Naive B cell (primary cell): Measurements from ENCODE around the gene LYPD4. TPM values are rescaled to one million over a fixed set of nuclear protein-coding genes. Genes with fewer than 3 reads are reported as not detected.

Experiments
- ATAC-seq, 2 donors: fragments of 150-1000 bp; cut with Tn5 transposase; 2 replicates each; pipeline ENCODE4 v1.10.0; 2021; ENCODE audit warnings: low read depth in 2 of 2, mild to moderate bottlenecking in 2 of 2, moderate library complexity in 2 of 2
- DNase-seq: peaks from one replicate; pipeline ENCODE4 v3.0.0; 2022
- H3K27ac Mint-ChIP-seq, 6 donors: one replicate each; pipeline ENCODE4 v1.8.0; 2020 to 2022; ENCODE audit warnings: mild to moderate bottlenecking in 6 of 6, mixed read lengths in 6 of 6, moderate library complexity in 5 of 6, inconsistent platforms in 2 of 6
- H3K27me3 Mint-ChIP-seq, 3 donors: one replicate each; pipeline ENCODE4 v1.8.0; 2021 to 2022; ENCODE audit warnings: mixed read lengths in 3 of 3, mild to moderate bottlenecking in 1 of 3
- H3K36me3 Mint-ChIP-seq, 2 donors: one replicate each; pipeline ENCODE4 v1.8.0; 2020 to 2022; ENCODE audit warnings: mixed read lengths in 2 of 2, inconsistent platforms in 1 of 2, mild to moderate bottlenecking in 1 of 2
- H3K4me1 Mint-ChIP-seq, 3 donors: one replicate each; pipeline ENCODE4 v1.8.0; 2020 to 2022; ENCODE audit warnings: mixed read lengths in 3 of 3, inconsistent platforms in 1 of 3, mild to moderate bottlenecking in 1 of 3, moderate library complexity in 1 of 3
- H3K4me3 Mint-ChIP-seq, 8 donors: one replicate each; pipeline ENCODE4 v1.8.0; 2020 to 2022; ENCODE audit warnings: mild to moderate bottlenecking in 8 of 8, mixed read lengths in 8 of 8, moderate library complexity in 8 of 8, inconsistent platforms in 2 of 8
- H3K9me3 Mint-ChIP-seq, 7 donors: one replicate each; pipeline ENCODE4 v1.8.0; 2020 to 2022; ENCODE audit warnings: mixed read lengths in 7 of 7, mild to moderate bottlenecking in 5 of 7, inconsistent platforms in 2 of 7, moderate library complexity in 1 of 7
- polyA plus RNA-seq, 6 donors: library from polyadenylated mRNA; unstranded; fragments of 300-500 nt; fragmentation: Illumina TruSeq; gene quantifications; one replicate each; pipeline ENCODE4 v1.2.3, GENCODE V29; 2021; ENCODE audit warnings: low read depth in 6 of 6

The LYPD4 gene
- polyA plus RNA-seq: not detected

DNA sequence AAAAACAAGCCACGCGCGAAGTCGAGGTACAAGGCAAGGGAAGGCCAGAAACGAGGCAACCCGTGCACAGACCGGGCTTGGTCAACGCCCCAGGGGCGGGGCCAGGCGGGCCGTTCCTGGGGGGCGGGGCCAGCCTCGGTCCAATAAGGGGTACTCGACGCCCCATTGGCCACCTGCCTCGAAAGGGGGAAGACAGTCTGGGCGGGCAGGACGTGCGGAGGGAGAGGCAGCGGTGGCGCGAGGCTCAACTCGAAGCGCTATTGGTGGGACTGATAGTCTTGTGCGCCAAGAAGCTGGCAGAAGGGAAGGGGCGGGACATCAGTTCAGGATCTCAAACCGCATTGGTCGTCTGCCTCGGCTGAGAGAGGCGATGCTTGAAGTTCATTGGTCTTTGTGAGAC, at the start of gene LYPD4:
Gene LYPD4, minus strand, starts transcription at position 83 of the 400 bp plus-strand sequence. CDS start 5,398 bp downstream, outside the sequence.
- peak within 1 kb of the TSS in 1 of 8 donors; percentile 44 for H3K4me3 Mint-ChIP-seq
- peak within 1 kb of the TSS in 1 of 6 donors; percentile 70 for H3K27ac Mint-ChIP-seq
- H3K9me3 Mint-ChIP-seq: peaks cover 0 to 9% (median 2%) of the 10 kb centered on the region in 7 donors
- ATAC-seq: no peak
- peaks cover 0 to 12% of the 10 kb centered on the region in 2 donors for H3K36me3 Mint-ChIP-seq
- no peak for DNase-seq
- H3K27me3 Mint-ChIP-seq: peaks cover 4 to 20% (median 20%) of the 10 kb centered on the region in 3 donors
- H3K4me1 Mint-ChIP-seq: no peaks in the 10 kb centered on the region

GRCh38 chr19:41893899-41894298, 49.4 kb upstream of the LYPD4 start:
- H3K36me3 Mint-ChIP-seq: peaks cover under 1 to 26% of the 10 kb centered on the region in 2 donors
- ATAC-seq (no peak), DNase-seq (no peak)
- H3K27ac Mint-ChIP-seq: peak overlapping the region in 3 of 6 donors; percentile 49 to 89 (median 73)
- H3K4me3 Mint-ChIP-seq: peak overlapping the region in 1 of 8 donors; percentile 25
- H3K4me1 Mint-ChIP-seq: peaks cover 31 to 39% (median 33%) of the 10 kb centered on the region in 3 donors
- H3K9me3 Mint-ChIP-seq: no peaks in the 10 kb centered on the region
- H3K27me3 Mint-ChIP-seq: no peaks in the 10 kb centered on the region

- H3K27me3 Mint-ChIP-seq: no peaks in the 10 kb centered on the region
- no peak for ATAC-seq
- H3K9me3 Mint-ChIP-seq: no peaks in the 10 kb centered on the region
- H3K36me3 Mint-ChIP-seq: peaks cover 5 to 16% of the 10 kb centered on the region in 2 donors
- DNase-seq: no peak
- H3K4me1 Mint-ChIP-seq: peaks cover 37 to 44% (median 38%) of the 10 kb centered on the region in 3 donors
- H3K4me3 Mint-ChIP-seq: no peak overlapping the region
- peak overlapping the region in 1 of 6 donors; percentile 62 for H3K27ac Mint-ChIP-seq
Measured at GRCh38 chr19:41892173-41892902, 47.9 kb upstream of the LYPD4 start.

DNA sequence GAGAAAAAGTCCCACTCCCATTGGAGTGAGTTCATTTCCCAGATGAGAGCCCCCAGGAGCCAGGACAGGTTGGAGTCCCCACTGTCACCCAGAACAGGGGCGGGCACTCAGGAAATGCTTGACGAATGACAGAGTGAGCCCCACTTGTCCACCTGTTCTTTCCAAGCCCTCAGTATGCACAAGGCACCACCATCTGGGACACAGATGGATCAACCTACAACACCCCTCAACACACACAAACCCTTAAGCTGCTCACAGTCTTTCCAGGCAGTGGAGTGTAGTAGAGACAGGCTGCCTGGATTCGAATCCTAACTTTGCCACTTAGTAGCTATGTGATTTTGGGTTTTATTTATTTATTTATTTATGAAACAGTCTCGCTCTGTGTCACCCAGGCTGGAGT, 46.5 kb upstream of the LYPD4 start:
- Mint-ChIP-seq H3K4me3 (no peak overlapping the region), H3K27me3 (no peaks in the 10 kb centered on the region), H3K4me1 (peaks cover 42 to 52% (median 49%) of the 10 kb centered on the region in 3 donors), H3K36me3 (peaks cover 5 to 15% of the 10 kb centered on the region in 2 donors), H3K27ac (peak overlapping the region in 1 of 6 donors; percentile 82), H3K9me3 (no peaks in the 10 kb centered on the region)
- ATAC-seq (no peak), DNase-seq (no peak)

DNA sequence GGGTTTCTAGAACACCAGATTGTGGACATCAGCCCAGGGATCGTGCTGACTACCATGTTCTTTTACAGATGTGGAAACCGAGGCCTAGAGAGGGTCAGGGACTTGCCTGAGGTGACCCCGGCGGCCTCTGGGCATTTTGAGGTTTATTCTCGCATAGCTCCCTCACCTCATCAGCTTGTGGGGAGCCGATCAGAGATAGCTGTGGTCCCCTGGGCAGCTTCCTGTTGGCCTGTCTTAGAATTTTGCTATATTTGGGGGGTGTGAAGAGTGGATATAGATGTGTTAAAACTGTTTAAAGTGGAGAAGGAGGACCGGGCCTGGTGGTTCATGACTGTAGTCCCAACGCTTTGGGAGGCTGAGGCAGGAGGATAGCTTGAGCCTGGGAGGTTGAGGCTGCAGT, 45.4 kb upstream of the LYPD4 start:
- ATAC-seq: no peak
- H3K4me3 Mint-ChIP-seq: peak overlapping the region in 1 of 8 donors; percentile 100

DNA sequence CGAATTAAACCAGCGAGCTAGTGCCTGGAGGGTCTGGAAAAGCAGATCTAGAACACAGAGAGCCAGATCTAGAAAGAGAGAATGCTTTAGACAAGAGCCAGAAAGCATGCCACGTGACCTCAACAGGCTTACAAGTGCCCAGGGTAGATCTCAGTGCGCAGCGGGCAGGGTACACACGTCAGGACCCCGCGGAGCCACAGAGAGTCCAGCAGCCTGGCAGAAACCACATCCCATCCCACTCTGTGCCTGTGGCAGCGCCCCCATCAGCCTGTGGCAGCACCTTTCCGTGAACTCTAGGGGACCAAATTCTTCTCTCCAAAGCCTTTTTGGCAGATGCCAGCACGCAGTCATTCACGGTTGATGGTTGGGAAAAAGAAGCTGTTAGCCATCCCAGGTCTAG, 44.4 kb upstream of the LYPD4 start:
- Mint-ChIP-seq H3K9me3 (no peaks in the 10 kb centered on the region), H3K36me3 (peaks cover 3 to 5% of the 10 kb centered on the region in 2 donors), H3K4me3 (peak overlapping the region in 6 of 8 donors; percentile 53 to 100 (median 87)), H3K27me3 (no peaks in the 10 kb centered on the region), H3K27ac (peak overlapping the region in 4 of 6 donors; percentile 24 to 97 (median 76)), H3K4me1 (peaks cover 48 to 59% (median 57%) of the 10 kb centered on the region in 3 donors)
- DNase-seq (no peak), ATAC-seq (no peak)

More for the DNA sequence above, 45.4 kb upstream of the LYPD4 start:
- Mint-ChIP-seq H3K4me1 (peaks cover 44 to 54% (median 53%) of the 10 kb centered on the region in 3 donors), H3K36me3 (peaks cover 5 to 7% of the 10 kb centered on the region in 2 donors), H3K27ac (peak overlapping the region in 4 of 6 donors; percentile 42 to 97 (median 56)), H3K9me3 (no peaks in the 10 kb centered on the region), H3K27me3 (no peaks in the 10 kb centered on the region)
- DNase-seq: no peak

DNA sequence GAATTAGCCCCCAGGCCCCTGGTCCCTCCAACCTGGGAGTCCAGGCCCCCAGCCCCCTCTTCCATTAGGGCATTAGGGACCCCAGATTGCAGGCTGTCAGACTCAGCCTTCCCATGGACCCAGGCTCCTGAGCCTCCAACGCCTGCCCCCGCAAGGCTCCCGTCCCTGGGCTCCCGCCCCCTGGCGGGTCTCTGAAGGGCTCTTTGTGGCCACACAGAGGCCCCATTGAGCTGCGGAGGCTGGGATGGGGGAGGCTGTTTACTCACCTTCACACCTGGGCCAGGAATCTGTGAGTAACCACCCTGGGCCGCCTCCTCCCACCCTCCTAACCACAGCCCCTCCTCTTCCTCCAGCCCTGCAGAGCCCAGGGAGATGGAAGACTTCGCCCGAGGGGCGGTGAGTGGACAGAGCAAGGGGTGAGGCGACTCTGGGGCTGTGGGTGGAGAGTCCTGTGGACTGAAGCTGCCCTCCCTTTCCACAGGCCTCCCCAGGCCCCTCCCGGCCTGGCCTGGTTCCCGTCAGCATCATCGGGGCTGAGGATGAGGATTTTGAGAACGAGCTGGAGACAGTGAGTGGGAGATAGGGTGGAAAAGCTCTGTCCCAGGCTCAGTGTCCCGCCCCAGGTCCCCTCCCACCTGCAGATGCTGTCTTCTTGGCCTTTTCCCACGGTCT, 43.4 kb upstream of the LYPD4 start:
- peak; percentile 18 to 20 for ATAC-seq
- Mint-ChIP-seq H3K4me1 (peaks cover 48 to 57% (median 55%) of the 10 kb centered on the region in 3 donors), H3K36me3 (peaks cover under 1 to 5% of the 10 kb centered on the region in 2 donors), H3K27me3 (no peaks in the 10 kb centered on the region), H3K27ac (peak overlapping the region; percentile 95 to 99 (median 98)), H3K9me3 (no peaks in the 10 kb centered on the region), H3K4me3 (peak overlapping the region; percentile 85 to 100 (median 97))
- peak; percentile 64 for DNase-seq

DNA sequence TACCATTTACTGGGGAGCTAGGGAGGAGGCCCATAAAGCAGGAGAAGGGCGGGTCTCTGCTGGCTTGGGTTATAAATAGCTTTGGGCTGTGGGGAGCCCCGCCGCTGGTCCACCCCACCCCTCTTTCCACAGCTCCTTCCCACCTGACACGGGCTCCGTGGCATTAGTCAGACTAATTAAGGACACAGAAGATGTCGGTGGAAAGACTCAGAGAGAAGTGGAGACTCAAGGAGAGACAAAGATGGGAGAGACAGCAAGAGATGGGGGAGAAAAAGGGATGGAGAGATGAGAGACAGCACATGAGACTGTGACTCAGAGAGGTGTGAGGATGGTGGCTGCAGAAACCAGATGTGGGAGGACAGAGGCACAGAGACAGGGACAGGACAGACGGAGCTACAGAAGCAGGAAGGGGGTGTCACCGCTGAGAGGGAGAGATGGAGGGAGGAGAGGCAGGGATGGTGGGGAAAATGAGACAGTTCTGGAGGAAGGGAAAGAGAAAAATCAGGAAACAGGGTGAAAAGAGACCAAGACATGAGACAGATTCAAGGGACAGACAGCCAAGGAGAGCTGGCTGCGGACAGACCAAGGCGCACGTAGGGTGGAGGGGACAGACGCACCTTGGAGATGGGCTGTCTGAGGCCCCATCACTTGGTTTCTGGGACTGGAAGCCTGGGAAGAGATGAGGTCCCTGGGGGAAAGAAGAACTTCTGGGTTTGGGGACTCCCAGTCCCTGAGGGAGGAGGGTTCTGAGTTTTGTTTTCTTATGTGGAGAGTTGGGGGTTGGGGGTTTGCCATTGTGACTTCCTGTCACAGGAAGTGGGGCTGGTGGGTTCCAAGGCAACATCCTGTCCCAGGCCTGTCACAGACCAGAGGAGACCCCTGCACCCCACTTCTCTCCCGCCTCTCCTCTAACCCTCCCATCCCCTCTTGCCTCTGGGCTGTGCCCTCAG, 42.6 kb upstream of the LYPD4 start:
- H3K36me3 Mint-ChIP-seq: peaks cover 5 to 9% of the 10 kb centered on the region in 2 donors
- H3K27me3 Mint-ChIP-seq: no peaks in the 10 kb centered on the region
- no peaks in the 10 kb centered on the region for H3K9me3 Mint-ChIP-seq
- peak overlapping the region; percentile 95 to 99 (median 98) for H3K27ac Mint-ChIP-seq
- ATAC-seq (peak; percentile 34 to 38), DNase-seq (peak; percentile 81)
- H3K4me1 Mint-ChIP-seq: peaks cover 55 to 63% (median 62%) of the 10 kb centered on the region in 3 donors
- H3K4me3 Mint-ChIP-seq: peak overlapping the region; percentile 85 to 100 (median 97)

DNA sequence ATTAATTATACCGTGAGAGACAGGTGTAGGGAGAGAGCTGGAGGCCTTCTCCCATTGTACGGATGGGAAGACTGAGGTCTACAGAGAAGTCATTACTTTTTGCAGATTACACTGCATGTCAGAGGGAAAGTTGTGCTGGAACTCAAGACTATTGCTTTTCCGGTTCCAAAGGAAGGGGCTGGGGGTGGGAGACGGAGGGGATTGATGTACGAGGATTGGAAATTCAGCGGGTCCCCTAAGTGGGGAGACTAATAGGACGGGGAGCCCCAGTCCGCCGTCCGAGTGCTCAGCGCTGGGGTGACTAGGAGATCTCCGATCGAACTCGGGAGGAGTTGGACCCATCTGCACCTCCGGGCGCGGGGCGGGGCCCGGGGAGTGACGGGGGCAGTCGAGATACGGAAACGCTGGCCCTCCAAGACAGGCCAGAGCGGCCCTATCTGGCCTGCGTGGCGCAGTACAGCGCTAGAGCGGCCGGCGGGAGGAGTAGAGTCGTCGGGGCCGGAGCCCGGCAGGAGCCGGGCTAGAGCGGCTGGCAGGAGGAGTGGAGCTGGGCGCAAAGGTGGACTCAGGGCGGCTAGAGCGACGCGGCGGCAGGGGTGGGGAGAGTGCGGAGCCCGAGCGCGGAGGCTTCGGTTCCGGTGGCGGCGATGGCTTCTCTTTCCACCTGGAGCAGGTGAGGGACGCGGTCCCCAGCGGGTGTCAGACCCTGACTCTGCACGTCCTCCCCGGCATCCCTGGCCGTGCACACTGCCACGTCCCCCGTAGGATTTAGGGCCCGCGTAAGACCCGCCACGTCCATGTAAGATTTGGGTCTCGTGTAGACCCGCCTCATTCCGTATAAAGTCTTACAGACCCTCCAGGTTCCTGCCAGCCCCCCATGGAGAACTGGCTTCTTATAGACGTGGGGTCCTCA, 39.6 kb upstream of the LYPD4 start:
- peaks cover 66 to 77% (median 76%) of the 10 kb centered on the region in 3 donors for H3K4me1 Mint-ChIP-seq
- ATAC-seq (peak; percentile 77), DNase-seq (peak; percentile 93)
- no peaks in the 10 kb centered on the region for H3K9me3 Mint-ChIP-seq
- H3K27me3 Mint-ChIP-seq: no peaks in the 10 kb centered on the region
- H3K4me3 Mint-ChIP-seq: peak overlapping the region; percentile 92 to 100 (median 98)
- H3K27ac Mint-ChIP-seq: peak overlapping the region; percentile 83 to 100 (median 98)
- H3K36me3 Mint-ChIP-seq: peaks cover 5 to 19% of the 10 kb centered on the region in 2 donors

DNA sequence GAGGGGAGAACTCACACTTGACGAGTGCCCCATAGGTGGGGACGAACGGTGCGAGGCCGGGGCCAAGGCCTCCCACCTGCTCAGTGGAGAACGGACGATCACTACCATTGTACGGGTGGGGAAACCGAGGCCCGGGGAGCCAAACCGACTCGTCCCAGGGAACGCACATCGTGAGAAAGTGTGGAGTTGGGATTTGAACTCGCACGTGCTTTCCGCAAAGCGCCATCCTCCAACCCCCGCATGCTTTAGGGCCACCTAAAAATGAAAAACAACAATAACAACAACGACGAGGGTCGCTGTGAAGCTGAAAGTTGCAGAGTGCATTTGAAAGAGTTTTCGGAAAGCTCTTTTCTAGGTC, 39.0 kb upstream of the LYPD4 start:
- Mint-ChIP-seq H3K27ac (peak overlapping the region; percentile 83 to 100 (median 98)), H3K4me1 (peaks cover 64 to 78% (median 74%) of the 10 kb centered on the region in 3 donors), H3K9me3 (no peaks in the 10 kb centered on the region), H3K36me3 (peaks cover 4 to 19% of the 10 kb centered on the region in 2 donors), H3K4me3 (peak overlapping the region; percentile 92 to 100 (median 98)), H3K27me3 (no peaks in the 10 kb centered on the region)
- ATAC-seq: peak in 1 of 2 donors; percentile 0
- DNase-seq: no peak

DNA sequence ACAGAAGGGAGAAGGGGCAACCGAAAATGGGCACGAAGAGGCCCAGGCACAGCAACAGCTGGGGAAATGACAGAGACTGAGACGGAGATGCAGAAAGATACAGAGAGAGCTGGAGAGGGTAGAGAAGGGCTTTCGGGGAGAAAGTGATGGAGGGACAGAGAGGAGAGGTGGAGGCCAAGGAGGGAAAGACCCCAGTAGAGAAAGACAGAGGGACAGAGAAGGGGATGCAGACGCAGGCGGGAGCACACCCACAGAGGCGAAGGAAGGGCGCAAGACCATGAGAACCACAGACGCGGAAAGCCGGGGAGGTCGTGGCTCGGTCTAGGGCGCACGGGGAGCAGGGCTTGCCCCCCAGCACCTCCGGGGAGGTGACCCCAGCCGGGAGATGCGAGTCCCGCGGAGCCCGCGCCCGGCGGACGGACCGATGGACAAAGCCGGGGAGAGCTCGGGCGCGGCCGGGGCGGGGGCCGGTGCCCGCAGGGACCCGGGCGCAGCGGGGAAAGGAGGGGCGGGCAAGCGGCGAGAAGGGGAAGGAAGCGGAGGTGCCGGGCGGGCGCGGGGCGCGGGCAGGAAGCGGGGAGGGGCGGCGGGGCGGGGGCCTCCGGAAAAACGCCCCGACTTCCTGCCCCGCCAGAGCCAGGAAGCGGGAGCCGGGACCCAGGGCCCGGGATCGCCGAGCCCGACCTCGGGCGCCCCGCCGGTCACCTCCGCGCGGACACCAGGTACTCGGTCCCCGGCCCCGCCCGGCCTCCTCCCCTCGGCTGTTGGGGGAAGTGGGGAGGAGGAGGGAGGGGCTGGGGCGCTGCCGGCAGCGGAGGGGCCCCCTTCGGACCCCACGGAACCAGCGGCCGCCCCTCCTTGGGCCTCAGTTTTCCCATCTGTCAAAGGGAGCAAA, 38.3 kb upstream of the LYPD4 start, which contains the start of gene ARHGEF1:
Gene ARHGEF1, plus strand, starts transcription at position 617 of the 895 bp plus-strand sequence. CDS start 4,899 bp downstream, outside the sequence.
- ATAC-seq: peak; percentile 21 to 25

More for the DNA sequence above, 38.3 kb upstream of the LYPD4 start, which contains the start of gene ARHGEF1:
- peaks cover 58 to 72% (median 68%) of the 10 kb centered on the region in 3 donors for H3K4me1 Mint-ChIP-seq
- no peaks in the 10 kb centered on the region for H3K9me3 Mint-ChIP-seq
- no peaks in the 10 kb centered on the region for H3K27me3 Mint-ChIP-seq
- H3K4me3 Mint-ChIP-seq: peak within 1 kb of the TSS; percentile 92 to 100 (median 100)
- peak within 1 kb of the TSS; percentile 83 to 100 (median 100) for H3K27ac Mint-ChIP-seq
- peak; percentile 80 for DNase-seq
- peaks cover 0 to 19% of the 10 kb centered on the region in 2 donors for H3K36me3 Mint-ChIP-seq
